Measurements from ENCODE around the gene DNASE1L3. TPM values are rescaled to one million over a fixed set of nuclear protein-coding genes. Genes with fewer than 3 reads are reported as not detected.

The DNASE1L3 gene
- total RNA-seq, 1 donor, result not detected

DNA sequence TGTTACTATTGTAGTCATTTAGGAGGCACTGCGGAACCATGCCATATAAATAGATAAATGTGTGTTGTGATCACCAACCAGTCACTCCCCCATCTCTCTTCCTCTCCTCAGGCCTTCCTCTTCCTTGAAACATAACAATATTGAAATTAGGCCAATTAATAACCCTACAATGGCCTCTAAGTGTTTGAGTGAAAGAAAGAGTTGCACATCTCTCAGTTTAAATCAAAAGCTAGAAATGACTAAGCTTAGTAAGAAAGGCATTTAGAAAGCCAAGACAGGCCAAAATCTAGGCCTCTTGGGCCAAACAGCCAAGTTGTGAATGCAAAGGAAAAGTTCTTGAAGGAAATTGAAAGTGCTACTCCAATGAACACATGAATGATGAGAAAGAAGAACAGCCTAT lies 8.1 kb upstream of the DNASE1L3 start:
- H3K4me3 ChIP-seq (ENCODE audit: low read depth, low read length), result no peak overlapping the region
- DNase-seq (ENCODE audit: low read depth), result no peak
- TF ChIP-seq, protein P1, sequence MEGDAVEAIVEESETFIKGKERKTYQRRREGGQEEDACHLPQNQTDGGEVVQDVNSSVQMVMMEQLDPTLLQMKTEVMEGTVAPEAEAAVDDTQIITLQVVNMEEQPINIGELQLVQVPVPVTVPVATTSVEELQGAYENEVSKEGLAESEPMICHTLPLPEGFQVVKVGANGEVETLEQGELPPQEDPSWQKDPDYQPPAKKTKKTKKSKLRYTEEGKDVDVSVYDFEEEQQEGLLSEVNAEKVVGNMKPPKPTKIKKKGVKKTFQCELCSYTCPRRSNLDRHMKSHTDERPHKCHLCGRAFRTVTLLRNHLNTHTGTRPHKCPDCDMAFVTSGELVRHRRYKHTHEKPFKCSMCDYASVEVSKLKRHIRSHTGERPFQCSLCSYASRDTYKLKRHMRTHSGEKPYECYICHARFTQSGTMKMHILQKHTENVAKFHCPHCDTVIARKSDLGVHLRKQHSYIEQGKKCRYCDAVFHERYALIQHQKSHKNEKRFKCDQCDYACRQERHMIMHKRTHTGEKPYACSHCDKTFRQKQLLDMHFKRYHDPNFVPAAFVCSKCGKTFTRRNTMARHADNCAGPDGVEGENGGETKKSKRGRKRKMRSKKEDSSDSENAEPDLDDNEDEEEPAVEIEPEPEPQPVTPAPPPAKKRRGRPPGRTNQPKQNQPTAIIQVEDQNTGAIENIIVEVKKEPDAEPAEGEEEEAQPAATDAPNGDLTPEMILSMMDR (IDR thresholded peaks at IDR 0.05; ENCODE audit: insufficient read depth, low read depth, low read length), result no peak

DNA sequence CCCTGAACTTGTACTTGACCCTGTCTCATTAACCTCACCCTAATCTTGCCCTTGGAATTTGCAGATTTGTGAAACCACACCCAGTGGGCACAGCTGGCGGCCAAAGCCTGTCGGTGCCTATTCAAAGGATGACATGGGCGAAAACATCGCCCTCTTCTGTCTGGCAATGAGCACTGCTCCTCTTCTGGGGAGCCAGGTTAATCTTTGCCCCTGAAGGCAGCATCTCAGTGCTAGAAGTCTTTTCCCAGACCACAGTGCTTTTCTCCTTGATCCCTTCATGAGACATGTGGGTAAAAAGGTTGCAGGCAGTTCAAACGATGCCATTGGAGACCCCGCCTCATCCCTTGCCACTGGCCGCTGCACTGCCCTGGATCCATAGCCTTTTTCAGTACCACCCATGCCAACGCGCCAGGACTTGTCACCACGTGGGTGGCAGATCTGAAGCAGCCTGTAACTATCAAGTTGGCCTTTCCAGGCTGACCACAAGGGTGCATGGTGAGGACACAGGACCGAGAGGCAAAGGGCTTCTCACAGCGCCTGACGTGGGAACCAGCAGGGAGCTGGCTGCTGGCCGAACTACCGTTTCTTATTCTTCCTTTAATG lies 6.5 kb upstream of the DNASE1L3 start:
- TF ChIP-seq, protein P1 (IDR thresholded peaks at IDR 0.05; ENCODE audit: insufficient read depth, low read depth, low read length), result peak; percentile 89
- DNase-seq (ENCODE audit: low read depth), result peak; percentile 65
- H3K4me3 ChIP-seq (ENCODE audit: low read depth, low read length), result no peak overlapping the region

DNA sequence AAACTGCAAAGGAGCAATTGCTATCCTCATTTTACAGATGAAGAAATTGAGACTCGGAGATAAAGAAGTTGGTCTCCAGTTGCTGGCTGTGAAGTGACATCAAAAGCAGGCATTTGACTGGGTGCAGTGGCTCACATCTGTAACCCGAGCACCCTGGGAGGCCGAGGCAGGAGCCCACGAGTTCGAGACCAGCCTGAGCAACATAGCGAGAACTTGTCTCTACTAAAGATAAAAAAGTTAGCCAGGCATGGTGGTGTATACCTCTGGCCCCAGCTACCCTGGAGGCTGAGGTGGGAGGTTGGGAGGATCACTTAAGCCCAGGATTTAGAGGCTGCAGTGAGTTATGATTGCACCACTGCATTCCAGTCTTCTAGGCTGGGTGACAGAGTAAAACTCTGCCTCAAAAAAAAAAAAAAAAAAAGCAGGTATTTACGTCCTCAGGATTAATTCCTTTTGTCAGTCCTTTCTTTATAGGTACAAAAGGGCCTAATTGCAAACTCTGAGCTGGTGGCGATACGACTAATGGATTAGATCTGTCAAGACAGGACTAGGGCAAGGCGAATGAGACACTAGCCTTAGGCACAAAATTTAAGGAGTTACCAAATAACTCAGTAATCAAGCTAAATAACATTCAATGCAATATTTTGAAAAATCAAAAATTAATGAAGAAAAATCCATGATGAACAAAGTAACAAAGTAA lies 5.9 kb upstream of the DNASE1L3 start:
- DNase-seq (ENCODE audit: low read depth), result no peak
- H3K4me3 ChIP-seq (ENCODE audit: low read depth, low read length), result no peak overlapping the region

GRCh38 chr3:58215317-58216025 lies 4.7 kb upstream of the DNASE1L3 start:
- no peak overlapping the region for H3K4me3 ChIP-seq (ENCODE audit: low read depth, low read length)
- DNase-seq (ENCODE audit: low read depth), result no peak
- TF ChIP-seq, protein P1 (IDR thresholded peaks at IDR 0.05; ENCODE audit: insufficient read depth, low read depth, low read length), result no peak

More for the DNA sequence above, 5.9 kb upstream of the DNASE1L3 start:
- TF ChIP-seq, protein P1 (IDR thresholded peaks at IDR 0.05; ENCODE audit: insufficient read depth, low read depth, low read length), result no peak

DNA sequence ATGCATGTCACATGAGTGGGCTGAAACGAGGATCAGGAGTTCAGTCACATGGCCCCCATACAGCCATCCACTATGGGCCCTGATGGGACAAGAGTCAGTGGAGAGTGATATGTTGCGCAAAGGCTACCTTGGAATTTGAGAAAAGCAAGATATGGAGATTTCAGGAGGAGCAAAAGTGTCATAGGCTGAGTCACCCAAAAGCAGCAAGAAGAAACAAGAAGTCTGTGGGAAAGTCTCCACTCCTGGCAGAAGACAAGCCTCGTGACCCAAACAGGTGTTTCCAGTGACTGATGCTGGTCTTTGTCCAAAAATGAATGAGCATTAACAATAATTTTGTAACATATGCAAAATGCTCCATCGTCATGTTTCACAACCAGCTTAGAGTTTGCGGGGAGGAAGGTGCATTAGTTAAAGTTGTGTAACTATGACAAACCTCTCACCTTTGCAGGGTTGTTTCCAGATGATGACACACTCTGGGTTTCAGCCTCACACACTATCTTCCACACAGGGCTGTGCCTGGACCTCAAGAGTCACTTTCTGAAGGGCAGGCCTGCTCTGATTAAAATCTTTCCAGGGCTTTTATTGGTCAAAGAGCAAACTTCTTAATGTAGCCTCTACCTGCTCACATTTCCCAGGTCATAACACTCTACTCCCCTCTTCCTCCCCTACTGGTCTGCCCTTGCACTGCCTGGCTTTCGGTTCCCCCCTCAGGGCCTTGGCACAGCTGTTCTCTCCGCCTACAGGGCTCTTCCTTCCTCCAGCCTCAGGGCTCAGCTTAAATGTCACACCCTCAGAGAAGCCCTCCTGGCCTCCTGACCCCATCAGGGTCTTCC lies 3.9 kb upstream of the DNASE1L3 start:
- DNase-seq (ENCODE audit: low read depth), result peak; percentile 30
- TF ChIP-seq, protein P1 (IDR thresholded peaks at IDR 0.05; ENCODE audit: insufficient read depth, low read depth, low read length), result no peak
- no peak overlapping the region for H3K4me3 ChIP-seq (ENCODE audit: low read depth, low read length)

- no peak overlapping the region for H3K4me3 ChIP-seq (ENCODE audit: low read depth, low read length)
- TF ChIP-seq, protein P1 (IDR thresholded peaks at IDR 0.05; ENCODE audit: insufficient read depth, low read depth, low read length), result no peak
- DNase-seq (ENCODE audit: low read depth), result no peak
Observed at GRCh38 chr3:58209933-58210332, 839 bp downstream of the DNASE1L3 start.
